ENCODE data around the gene CCDC150. TPM values are rescaled to one million over a fixed set of nuclear protein-coding genes. Genes with fewer than 3 reads are reported as not detected.

The CCDC150 gene
- total and polyA plus RNA-seq, 9 of the 15 experiments (the other 6 are each of a cell fraction or from before 2014, with no cell fraction given) = 4.4 to 23.1 (median 11.3) TPM

GRCh38 chr2:196638765-196639164, 750 bp upstream of the CCDC150 start:
- FAIRE-seq = no peak
- no peak for ATAC-seq
- CTCF ChIA-PET (ENCODE audit: low intra/inter-chr PET ratio) = no interaction called here

More at GRCh38 chr2:196638765-196639164, 750 bp upstream of the CCDC150 start:
- no peak overlapping the region for H3K27ac ChIP-seq (ENCODE audit: extremely low read depth, low read depth, low read length)
- H3K9me1 ChIP-seq (ENCODE audit: control insufficient read depth, insufficient read depth, low read length) = no peaks in the 10 kb centered on the region
- H3K9me3 ChIP-seq (replicated peaks; ENCODE audit: control insufficient read depth, insufficient read depth, low read depth, low read length) = peaks cover 2% of the 10 kb centered on the region; the same call in 1 of the 2 replicates
- intact Hi-C loops (cut with micrococcal nuclease) = no loop called here
- 77% methylated on average over 17 of the region's 19 CpGs for WGBS (ENCODE audit: insufficient coverage, low coverage, missing lambda C conversion rate)
- BruUV-seq (replicated peaks) = no TSS peak
- peaks cover 4 to 8% of the 10 kb centered on the region in 2 experiments; a peak in 3 of 5 replicates for H3K4me1 ChIP-seq (replicated peaks in 1 of 2; ENCODE audit: control insufficient read depth in 2 of 2, insufficient read depth in 2 of 2, low read length in 2 of 2)
- peak overlapping the region; percentile 92; the same call in 1 of the 2 replicates for H3K4me2 ChIP-seq (ENCODE audit: insufficient read depth, low read length)
- POLR2A ChIA-PET = no interaction called here
- H2AFZ ChIP-seq (ENCODE audit: low read depth, low read length) = peak overlapping the region; percentile 99
- no peak for TF ChIP-seq ADNP (tag; IDR thresholded peaks at IDR 0.05)
- TF ChIP-seq FOXK1 (CRISPR knock-in tag; IDR thresholded peaks at IDR 0.05; ENCODE audit: borderline replicate concordance) = no peak
- no peak for TF ChIP-seq KDM2B (CRISPR knock-in tag; IDR thresholded peaks at IDR 0.05)
- no peak for TF ChIP-seq ZNF398 (CRISPR knock-in tag; IDR thresholded peaks at IDR 0.05)
- H4K20me1 ChIP-seq (replicated peaks; ENCODE audit: control insufficient read depth, insufficient read depth, low read length) = no peaks in the 10 kb centered on the region
- peak overlapping the region; percentile 83; the same call in 1 of the 2 replicates for H3K4me3 ChIP-seq
- in situ Hi-C loops (cut with MboI) = no loop called here
- H3K36me3 ChIP-seq (ENCODE audit: control insufficient read depth, insufficient read depth, low read length) = no peaks in the 10 kb centered on the region
- no peak overlapping the region for H3K9ac ChIP-seq (ENCODE audit: insufficient read depth in 1 of 2, low read depth in 2 of 2, low read length in 2 of 2)
- DNase-seq (ENCODE audit: extremely low read depth in 1 of 4, low spot score in 3 of 4) = no peak
- H3K79me2 ChIP-seq (ENCODE audit: control insufficient read depth, insufficient read depth, low read length) = peaks cover 31% of the 10 kb centered on the region
- H3K27me3 ChIP-seq (ENCODE audit: control insufficient read depth in 2 of 2, insufficient read depth in 2 of 2, low read length in 2 of 2) = no peaks in the 10 kb centered on the region

Data from K562 (cell line).